Activated naive CD4-positive, alpha-beta T cell (primary cell): Measurements from ENCODE around the gene CTTNBP2NL.
"Not testable (repeated sequence)": the region's sequence is repeated elsewhere in the genome, so short reads cannot be mapped to it uniquely, and the experiment has no call there.

ENCODE experiments used
- DNase-seq, 4 experiments: peaks; one replicate each; lab custom pipeline; 2025; lab: John Stamatoyannopoulos, UW

Gene CTTNBP2NL

DNA sequence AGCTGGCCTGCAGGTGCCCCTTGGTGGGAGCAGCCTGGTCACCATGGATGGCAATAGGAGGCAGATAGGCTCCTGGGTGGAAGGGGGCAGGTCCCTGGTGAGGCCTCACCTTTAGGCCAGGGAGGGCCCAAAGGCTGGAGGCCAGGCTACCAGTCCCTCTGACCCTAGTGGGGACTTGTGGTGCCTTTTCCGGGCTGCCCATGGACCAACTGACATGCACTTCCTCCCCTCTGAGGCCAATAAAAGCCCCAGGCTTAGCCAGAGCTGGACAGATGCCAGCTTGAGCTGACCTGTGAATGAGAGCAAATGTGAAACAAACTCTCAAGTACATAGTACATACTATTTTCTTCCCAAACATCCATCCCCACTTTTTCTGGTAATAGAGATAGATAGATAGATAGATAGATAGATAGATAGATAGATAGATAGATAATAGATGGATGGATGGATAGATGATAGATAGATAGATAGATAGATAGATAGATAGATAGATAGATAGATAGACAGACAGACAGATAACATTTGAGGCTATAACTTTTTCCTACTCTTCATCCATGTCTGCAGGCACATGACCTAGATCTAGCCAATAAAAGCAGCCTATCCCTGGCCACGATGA is 9.2 kb upstream of the CTTNBP2NL start:
- DNase-seq: no peak

DNA sequence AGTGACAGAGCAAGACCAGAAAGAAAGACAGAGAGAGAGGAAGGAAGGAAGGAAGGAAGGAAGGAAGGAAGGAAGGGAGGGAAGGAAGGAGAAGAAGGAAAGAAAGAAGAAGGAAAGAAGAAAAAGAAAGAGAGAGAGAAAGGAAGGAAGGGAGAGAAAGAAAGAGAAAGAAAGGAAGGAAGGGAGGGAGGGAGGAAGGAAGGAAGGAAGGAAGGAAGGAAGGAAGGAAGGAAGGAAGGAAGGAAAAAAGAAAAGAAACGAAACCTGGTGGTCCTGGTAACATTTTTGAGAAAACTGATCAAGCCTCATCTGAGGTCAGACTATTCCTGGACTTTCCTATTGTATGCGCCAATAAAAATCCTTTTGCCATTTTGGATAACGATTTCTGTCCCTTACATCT is 8.2 kb upstream of the CTTNBP2NL start:
- DNase-seq: no peak

DNA sequence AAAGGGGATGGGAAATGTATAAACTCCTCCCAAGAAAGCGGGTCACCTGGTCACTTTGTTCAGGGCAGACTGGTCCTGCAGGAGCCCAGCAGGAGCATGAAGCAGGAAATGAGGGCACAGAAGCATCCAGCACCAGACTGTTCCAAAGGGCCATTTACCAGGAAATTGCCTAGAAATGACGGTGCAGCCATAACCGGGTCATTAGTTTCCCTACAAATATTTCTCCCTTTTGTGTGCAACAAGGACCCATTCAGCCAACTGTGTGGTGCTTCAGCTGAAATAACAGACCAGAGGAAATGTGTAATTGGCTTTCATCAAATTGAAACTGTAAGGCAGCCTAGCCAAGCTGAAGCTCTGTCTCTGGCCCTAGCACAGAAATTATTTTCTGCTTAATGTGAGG is 7.6 kb upstream of the CTTNBP2NL start:
- DNase-seq: no peak

DNA sequence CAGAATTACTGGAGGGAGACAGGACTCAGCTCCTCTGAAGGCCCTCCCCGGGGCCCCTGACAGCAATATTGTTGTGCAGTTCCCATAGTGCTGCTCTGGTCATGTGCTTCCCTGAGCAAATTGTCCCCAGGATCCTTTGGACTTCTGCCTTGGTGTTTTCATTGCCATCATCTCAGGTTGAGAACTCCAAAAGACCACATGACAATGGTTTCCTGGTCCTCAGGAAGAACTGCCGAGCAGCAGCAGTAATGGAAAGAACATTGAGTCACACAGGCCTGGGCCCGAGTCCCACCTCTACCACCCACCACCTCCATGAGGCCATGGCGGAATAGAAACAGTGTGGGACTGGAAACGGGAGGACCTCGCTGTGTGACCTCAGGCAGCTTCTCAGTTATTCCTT is 6.3 kb upstream of the CTTNBP2NL start:
- DNase-seq: no peak

DNA sequence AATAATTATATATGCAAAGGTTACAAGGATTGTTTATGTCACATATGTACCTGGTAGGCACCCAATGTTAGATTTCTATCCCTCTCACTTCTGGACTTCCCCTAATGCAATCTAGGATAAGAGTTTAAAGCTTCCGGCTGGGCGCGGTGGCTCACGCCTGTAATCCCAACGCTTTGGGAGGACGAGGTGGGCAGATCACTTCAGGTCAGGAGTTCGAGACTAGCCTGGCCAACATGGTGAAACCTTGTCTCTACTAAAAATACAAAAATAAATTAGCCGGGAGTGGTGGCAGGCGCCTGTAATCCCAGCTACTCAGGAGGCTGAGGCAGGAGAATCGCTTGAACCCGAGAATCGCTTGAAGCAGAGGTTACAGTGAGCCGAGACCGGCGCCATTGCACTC is 5.7 kb upstream of the CTTNBP2NL start:
- DNase-seq: not testable (repeated sequence)

DNA sequence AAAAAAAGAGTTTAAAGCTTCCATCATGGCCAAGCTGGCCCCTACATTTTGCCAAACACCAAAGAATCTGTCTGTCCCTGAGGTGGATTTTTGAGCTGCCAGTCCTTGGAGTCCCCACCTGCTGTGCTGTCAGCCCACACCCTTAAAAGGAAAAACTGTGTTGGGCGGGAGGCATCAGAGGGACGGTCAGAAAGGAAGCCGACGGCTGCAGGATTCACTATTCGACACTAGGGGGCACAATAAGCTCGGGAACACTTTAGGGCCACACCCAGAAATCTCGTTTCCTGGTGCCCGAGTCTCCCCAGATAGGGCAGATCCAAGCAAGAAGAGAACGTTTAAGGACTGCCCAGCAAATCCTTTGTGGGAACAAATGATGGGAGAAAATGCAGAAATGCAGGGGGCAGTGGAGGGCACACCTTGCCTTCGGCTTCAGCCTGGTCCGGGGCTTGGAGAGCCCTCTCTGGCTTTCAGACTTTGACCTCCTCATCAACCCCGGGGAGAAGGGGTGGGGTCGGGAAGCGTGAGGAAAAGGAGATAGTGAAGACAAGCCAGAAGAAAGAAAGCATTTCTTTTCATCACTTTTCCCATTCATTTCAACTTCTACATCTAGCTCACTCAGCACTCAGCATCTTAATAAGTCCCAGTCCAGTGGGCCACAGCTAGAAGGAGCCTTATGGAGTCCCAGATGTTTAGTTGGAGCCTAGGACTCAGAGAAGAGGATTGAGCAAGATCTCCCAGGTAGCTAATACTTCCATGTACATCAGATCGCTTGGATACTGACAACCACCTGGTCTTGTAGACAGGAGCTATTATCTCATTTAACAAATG is 5.0 kb upstream of the CTTNBP2NL start:
- peak; percentile 24 to 59 (median 48) for DNase-seq

DNA sequence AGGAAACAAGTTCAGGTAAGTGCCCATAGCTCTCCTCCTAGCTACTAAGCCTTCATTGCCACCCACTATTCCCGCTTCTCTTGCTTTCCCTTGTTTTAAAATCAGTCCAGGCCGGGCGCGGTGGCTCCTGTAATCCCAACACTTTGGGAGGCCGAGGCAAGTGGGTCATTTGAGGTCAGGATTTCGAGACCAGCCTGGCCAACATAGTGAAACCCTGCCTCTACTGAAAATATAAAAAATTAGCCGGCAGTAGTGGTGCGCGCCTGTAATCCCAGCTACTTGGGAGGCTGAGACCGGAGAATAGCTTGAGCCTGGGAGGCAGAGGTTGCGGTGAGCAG is 4.4 kb upstream of the CTTNBP2NL start:
- DNase-seq: no peak

DNA sequence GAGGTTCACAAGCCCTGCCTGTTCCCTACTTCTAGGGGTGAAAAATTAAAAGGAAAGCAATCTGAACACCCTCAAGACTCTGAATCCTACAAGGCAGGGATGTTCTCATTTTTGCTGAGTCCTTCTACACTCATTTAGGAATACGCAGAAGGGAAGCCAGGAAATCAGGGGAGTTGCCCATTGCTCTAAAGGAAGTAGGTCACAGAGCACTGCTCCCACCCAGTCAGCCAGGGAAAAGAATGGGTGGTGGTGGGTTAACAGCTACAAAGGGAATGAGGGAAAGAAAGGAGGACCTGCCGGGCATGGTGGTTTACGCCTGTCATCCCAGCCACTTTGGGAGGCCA is 2.4 kb upstream of the CTTNBP2NL start:
- DNase-seq: no peak

DNA sequence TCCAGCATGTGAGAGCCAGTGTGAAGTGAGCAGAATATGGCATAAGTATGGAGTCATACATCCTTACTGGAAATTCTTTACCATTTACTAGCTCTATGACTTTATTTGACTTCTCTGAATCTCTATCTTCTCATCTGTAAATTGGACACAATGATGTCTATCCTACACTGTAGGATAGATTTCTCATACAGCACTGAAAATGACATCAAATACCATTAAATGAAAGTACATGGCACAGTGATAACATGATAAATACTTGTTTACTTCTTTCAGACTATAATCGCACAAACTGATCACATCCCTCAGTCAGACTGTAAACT is 1.3 kb upstream of the CTTNBP2NL start:
- DNase-seq: no peak

DNA sequence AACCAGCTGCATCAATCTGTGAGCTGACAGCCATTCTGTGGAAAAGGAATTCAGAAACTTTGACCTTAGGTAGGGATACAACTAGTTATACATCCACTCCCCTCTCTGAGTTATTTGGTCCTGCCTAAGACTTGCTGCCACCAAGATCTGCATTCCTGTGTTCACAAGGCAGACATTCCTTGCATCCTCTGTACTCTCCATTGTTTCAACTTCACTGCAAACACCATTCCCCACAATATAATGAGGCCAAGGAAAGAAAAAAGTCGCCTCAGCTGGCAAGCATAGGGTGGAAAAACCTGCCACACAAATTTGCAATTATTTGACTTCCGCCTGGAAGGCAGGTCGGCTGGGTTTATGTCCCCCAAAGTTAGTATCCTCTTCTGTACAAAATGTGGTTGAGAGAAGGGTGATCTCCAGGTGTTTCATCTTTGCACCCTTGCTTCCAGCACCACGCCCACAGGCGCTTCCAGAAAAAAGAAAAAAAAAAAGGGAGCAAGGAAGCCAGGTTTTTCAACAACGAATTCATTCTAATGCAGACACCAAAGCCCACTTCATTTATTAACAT is 676 bp upstream of the CTTNBP2NL start:
- DNase-seq: no peak

DNA sequence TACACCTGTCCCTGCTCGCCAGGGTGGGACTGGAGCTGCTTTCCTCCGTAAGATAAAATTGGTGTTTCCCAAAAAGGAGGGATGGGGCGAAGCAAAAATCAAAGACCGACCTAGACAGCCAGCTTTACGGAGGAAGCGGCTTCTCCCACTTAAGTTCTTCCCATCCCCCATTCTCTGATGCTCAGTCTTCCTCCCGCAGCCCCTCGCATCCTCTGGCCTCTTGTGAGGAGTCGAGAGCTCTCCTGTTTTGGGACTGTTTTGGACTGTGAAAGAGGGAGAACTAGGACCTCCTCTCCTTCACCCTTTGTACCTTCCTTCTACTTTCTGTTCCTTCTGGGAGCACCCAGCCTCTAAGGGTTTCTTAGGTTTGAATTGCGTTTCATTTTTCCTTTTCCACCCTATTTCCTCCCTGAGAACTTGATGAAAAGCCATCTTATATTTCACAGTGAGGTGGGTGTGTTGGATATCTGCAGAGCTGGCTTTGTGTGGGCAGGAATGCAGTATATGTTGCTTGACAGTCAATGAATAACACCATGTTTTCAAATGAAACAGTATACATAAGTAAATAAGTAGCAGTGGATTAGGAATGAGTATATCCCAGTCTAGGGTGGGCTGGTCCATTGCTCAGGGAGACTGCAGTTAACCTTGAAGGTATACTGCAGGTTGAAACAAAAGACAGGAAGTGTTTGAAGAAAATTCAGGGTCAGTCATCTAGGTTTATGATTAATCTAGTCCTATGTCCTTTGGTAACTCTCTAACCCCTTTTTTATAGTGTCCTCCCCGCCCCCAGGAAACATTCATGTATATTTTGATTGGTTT is 848 bp downstream of the CTTNBP2NL start:
- no peak for DNase-seq

DNA sequence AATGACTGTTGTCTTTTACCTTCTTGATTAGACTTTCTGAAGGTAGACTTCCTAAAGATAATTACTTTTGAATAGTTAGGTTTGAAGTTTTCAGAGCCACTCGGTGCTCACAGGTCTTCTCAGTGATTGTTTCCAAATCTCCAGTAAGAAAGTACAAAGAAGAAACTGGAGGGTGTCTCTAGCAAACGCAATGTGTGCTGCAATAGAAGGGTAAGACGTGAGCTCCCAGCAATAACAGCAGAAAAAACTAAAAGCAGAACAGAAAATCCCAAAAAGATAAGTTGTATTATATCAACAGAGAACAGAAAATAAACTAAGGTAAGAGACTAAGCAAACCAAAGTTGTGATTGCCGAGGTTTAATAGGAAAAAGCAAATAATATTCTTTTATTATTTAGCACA is 1.8 kb downstream of the CTTNBP2NL start:
- no peak for DNase-seq

DNA sequence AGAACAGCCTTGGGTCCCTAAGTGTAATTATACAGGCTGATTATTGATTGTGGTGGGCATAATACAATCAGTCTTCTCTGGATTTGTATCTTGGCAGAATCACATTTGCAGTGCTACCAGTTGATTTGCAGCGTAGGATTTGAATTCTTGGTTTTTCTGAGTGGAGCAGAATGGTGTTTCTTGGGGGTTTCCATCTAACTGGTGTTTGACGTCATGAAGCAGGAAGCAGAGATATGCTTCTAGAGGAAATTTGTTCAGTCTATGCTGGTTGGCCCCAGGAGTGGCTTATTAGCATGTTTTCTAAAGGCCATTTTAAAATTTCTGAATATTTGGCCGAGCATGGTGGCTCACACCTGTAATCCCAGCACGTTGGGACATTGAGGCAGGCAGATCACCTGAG is 3.4 kb downstream of the CTTNBP2NL start:
- DNase-seq: no peak

DNA sequence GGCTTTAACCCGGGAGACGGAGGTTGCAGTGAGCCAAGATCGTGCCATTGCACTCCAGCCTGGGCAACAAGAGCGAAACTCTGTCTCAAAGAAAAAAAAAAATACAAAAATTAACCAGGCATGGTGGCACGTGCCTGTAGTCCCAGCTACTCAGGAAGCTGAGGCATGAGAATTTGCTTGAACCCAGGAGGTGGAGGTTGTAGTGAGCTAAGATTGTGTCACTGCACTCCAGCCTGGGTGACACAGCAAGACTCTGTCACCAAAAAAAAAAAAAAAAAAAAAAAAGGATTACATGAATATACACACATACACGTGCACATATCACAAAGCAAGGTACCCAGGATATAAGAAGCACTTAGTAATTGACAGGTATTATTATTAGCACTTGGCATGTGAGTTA is 4.7 kb downstream of the CTTNBP2NL start:
- not testable (repeated sequence) for DNase-seq

DNA sequence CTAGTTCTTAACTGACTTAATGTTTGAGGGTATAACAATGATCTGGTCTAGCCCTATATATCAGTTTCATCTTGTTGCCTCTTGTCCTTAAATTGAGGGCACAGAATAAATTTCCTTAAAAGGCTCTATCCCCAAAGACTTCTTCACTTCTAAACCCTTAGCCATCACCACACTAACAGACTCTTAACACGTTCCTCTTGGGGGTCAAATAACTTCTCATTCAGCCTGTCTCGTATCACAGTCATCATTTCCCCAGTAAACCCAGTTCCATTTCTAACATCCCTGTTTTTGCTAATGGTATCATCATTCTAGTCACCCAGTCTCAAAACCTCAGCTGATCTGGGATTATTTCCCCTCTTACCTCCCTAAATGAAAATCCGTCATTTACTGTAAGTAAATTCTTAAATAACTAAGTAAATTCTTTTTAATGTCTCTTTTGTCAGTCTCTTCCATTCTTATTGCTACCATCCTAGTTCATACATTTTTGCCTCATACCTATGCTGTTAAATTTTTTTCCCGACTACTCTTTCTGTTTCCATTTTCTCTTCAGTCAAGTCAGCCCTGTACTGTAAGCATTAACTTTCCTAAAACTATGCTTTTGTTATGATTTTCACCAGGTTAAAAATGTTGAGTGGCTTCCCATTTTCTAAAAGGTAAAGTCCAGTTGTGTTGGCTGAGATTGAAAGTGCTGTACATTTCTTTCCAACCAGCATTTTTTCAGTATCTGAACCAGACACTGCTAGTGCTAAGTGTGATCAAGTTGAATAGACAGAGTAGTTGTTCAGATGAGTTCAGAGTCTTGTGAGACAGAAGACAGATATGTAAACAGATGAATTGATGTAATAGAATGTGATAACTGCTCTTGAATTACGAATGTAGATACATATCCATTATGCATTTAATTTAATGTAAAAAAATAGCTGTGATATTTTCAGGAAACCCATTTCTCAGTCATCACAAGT is 6.9 kb downstream of the CTTNBP2NL start:
- no peak for DNase-seq

DNA sequence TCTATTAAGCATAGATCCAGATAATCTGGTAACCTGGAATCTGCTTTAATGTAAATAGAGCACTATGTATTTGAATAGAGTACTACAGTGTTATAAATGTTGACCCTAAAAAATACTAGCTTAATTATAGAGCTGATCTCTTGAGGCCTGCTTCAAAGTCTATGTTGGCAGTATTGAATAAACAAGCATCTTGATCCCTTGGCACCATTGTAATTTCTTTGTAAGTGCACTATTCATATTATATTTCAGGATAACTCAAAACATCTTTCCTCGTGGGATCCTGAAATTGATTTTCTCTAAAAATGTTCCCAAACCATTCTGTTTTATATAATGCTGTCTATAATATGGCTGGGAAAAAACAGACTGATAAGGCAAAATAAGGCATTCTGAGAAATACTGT is 10.8 kb downstream of the CTTNBP2NL start:
- DNase-seq: no peak

DNA sequence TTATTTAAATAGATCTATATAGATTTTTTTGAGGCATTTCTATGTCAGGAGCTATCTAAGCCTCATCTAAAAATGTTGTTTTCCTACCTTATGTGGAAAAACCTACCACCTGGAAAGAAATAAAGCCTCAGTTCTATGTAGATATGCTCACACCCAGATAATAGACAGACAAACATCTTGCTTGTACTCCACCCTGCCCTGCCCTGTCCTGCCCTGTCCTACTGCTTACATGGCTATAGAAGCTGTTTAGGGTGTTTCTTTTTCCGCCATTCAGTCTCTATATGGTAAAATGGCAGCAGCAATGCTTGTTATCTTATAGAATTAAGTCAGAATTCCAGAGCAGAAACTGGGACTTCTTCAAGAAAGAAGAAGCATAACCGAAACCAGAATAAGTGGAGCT is 13.4 kb downstream of the CTTNBP2NL start:
- no peak for DNase-seq

DNA sequence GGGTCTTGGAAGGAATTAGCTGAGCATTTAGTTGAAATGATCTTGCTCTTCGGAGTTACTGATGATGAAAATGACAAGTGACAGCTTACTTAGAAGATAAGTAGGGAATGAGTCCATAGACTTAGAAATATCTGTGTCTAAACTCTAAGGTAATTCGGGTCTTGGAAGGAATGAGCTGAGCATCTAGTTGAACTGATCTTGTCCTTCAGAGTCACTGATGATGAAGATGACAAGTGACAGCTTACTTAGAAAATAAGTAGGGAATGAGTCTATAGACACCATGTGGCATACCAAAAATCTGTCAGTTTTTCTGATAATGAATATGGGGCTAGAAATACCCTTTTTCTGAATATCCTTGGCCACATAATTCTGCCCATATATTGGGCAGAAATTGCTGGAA is 14.7 kb downstream of the CTTNBP2NL start:
- no peak for DNase-seq

DNA sequence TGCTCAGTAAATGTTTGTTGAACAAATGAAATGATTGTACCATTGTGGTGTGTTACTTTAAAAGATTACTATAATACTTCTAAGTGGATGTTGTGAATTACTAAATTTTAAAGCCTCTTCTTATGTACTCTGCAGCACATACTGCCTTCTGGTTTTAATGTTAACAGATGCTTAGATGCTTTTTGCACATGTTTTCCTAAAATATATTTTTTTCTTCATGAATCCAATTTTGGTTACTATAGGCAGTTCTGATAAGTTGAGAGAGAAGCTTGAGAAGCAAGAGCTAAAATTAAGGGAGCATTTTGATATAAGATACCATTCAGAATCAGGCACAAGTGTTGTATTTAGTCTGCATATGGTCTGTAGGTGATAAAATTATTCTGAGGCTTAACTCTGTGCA is 21.3 kb downstream of the CTTNBP2NL start:
- no peak for DNase-seq

DNA sequence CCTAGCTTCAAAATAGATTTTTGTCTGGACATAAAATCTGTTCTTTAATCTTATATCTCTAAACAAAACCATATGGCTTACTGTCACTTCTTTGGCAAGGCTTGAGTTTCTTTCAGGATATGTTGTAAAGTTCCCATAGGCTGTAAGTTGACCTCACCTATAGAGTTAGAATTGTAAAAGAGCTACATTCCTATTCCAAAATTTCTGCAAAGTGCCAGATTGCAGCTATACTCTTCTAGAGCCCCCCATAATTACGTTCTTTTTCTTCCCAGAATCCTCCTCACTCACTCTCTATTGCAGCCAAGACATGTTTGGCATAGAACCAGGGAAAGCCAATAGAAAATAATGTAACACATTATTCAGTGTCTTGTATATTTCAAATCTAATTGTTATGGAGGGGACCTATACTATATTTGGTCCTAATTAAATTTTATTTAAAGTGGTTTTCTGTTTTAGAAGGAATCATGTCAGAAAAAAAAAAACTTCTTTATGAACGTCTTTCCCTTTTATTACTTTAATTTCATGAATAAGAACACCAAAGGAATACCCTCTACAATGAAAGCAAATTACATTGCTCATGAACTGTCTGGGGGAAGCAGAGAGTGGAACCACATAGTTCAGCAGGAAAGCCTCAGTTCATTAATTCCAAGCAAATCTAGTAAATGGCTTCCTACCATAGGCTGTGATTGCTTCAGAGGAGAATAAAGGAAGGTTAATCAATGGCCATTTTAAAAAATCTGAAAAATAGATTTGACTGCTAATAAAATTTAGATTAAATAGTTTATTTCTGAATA is 22.3 kb downstream of the CTTNBP2NL start:
- no peak for DNase-seq

DNA sequence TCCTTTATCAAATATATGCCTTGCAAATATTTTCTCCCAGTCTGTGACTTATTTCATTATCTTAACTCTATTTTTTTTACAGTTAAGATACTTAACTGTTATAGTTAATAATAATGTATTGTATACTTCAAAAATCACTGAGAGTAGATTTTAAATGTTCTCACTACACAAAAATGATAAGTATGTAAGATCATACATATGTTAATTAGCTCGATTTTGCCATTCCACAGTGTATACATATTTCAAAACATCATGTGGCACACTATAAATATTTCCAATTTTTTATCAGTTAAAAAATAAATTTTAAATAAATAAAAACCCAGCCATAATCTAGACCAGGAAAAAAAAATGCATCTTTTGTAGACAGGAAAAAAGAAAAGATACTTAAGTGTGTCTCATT is 27.2 kb downstream of the CTTNBP2NL start:
- DNase-seq: no peak
